ENCODE data around the gene RNF20. TPM values are rescaled to one million over a fixed set of nuclear protein-coding genes. Genes with fewer than 3 reads are reported as not detected.

Gene RNF20
- total RNA-seq, 1 donor from 2014 or later, result 22.3 TPM

DNA sequence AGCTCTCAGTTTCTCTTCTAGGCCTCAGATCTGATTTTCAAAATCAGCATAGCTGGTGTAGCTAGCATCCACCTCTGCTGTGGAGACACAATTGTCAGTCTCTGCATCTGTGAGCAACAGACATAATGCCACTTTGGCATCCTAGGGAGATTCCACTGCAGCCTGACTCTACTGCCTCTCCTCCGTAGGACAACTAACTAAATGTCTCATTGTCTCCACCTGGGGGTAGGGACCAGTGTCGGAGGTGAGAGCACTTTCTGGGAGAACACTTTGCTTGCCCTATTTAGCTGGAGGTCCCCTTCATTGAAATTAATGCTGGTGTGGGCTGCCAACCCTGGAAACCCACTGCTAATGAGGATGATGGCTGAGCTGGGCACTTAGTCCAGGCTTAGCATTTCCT is 59.7 kb downstream of the RNF20 start:
- TF ChIP-seq POLR2AphosphoS5 (IDR thresholded peaks at IDR 0.05; ENCODE audit: insufficient read depth in 1 of 2, low read depth in 1 of 2) (no peak), POLR2A (IDR thresholded peaks at IDR 0.05) (no peak)
- TF ChIP-seq, protein P1, sequence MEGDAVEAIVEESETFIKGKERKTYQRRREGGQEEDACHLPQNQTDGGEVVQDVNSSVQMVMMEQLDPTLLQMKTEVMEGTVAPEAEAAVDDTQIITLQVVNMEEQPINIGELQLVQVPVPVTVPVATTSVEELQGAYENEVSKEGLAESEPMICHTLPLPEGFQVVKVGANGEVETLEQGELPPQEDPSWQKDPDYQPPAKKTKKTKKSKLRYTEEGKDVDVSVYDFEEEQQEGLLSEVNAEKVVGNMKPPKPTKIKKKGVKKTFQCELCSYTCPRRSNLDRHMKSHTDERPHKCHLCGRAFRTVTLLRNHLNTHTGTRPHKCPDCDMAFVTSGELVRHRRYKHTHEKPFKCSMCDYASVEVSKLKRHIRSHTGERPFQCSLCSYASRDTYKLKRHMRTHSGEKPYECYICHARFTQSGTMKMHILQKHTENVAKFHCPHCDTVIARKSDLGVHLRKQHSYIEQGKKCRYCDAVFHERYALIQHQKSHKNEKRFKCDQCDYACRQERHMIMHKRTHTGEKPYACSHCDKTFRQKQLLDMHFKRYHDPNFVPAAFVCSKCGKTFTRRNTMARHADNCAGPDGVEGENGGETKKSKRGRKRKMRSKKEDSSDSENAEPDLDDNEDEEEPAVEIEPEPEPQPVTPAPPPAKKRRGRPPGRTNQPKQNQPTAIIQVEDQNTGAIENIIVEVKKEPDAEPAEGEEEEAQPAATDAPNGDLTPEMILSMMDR (IDR thresholded peaks at IDR 0.05), result no peak
- no peaks in the 10 kb centered on the region for H3K36me3 ChIP-seq
- no peak for DNase-seq (ENCODE audit: extremely low spot score in 2 of 2)
- no peak overlapping the region for H3K4me3 ChIP-seq
- H3K4me1 ChIP-seq, result no peaks in the 10 kb centered on the region
- intact Hi-C loops (cut with DNase I), result no loop called here
- no peaks in the 10 kb centered on the region for H3K27me3 ChIP-seq
- H3K9me3 ChIP-seq, result no peaks in the 10 kb centered on the region
- H3K27ac ChIP-seq, result no peak overlapping the region

GRCh38 chr9:101594796-101595195 is 61.1 kb downstream of the RNF20 start, which contains the start of gene PPP3R2:
PPP3R2 (minus strand) TSS chr9:101594969; CDS start chr9:101594921, 48 bp downstream.
- no peaks in the 10 kb centered on the region for H3K27me3 ChIP-seq
- no peak for DNase-seq (ENCODE audit: extremely low spot score in 2 of 2)
- TF ChIP-seq POLR2AphosphoS5 (IDR thresholded peaks at IDR 0.05; ENCODE audit: insufficient read depth in 1 of 2, low read depth in 1 of 2), result no peak
- TF ChIP-seq, protein P1 (IDR thresholded peaks at IDR 0.05), result no peak
- TF ChIP-seq POLR2A (IDR thresholded peaks at IDR 0.05), result no peak
- no peaks in the 10 kb centered on the region for H3K36me3 ChIP-seq
- intact Hi-C loops (cut with DNase I), result no loop called here
- no peak within 1 kb of the TSS for H3K27ac ChIP-seq
- no peaks in the 10 kb centered on the region for H3K4me1 ChIP-seq
- no peaks in the 10 kb centered on the region for H3K9me3 ChIP-seq
- no peak within 1 kb of the TSS for H3K4me3 ChIP-seq

- DNase-seq (ENCODE audit: extremely low spot score in 2 of 2), result no peak
Observed at GRCh38 chr9:101601904-101602765, 68.5 kb downstream of the RNF20 start.

DNA sequence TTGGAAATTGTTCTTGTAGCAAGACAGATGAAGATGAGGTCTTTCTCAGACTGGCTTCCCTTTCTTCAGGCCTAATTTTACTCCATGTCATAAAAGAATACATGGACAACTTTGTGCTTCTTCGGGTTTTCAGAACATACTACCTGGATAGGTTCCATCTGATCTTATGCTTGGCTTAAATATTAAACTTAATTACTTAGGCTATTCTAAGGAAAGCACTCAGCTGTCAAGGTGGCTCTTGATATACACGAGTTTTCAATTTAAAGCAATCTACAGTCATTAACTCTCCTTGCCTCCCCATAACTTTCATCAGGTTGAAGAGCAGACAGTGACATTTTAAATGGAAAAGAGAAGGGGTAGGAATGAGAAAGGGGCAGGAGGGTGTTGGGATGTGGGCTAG is 70.6 kb downstream of the RNF20 start:
- Histone ChIP-seq H3K27ac (no peak overlapping the region), H3K4me1 (no peaks in the 10 kb centered on the region)
- intact Hi-C loops (cut with DNase I), result no loop called here

More at GRCh38 chr9:101601904-101602765, 68.5 kb downstream of the RNF20 start:
- H3K27me3 ChIP-seq, result no peaks in the 10 kb centered on the region
- TF ChIP-seq POLR2AphosphoS5 (IDR thresholded peaks at IDR 0.05; ENCODE audit: insufficient read depth in 1 of 2, low read depth in 1 of 2), result no peak
- TF ChIP-seq, protein P1 (IDR thresholded peaks at IDR 0.05), result peak in 2 of 3 experiments; percentile 32 to 41
- H3K9me3 ChIP-seq, result no peaks in the 10 kb centered on the region
- intact Hi-C loops (cut with DNase I), result no loop called here
- no peak overlapping the region for H3K4me3 ChIP-seq
- H3K36me3 ChIP-seq, result no peaks in the 10 kb centered on the region
- no peak overlapping the region for H3K27ac ChIP-seq
- H3K4me1 ChIP-seq, result no peaks in the 10 kb centered on the region

More for the DNA sequence above, 70.6 kb downstream of the RNF20 start:
- TF ChIP-seq POLR2A (IDR thresholded peaks at IDR 0.05) (no peak), POLR2AphosphoS5 (IDR thresholded peaks at IDR 0.05; ENCODE audit: insufficient read depth in 1 of 2, low read depth in 1 of 2) (no peak)
- TF ChIP-seq, protein P1 (IDR thresholded peaks at IDR 0.05), result no peak
- Histone ChIP-seq H3K27me3 (no peaks in the 10 kb centered on the region), H3K4me3 (no peak overlapping the region), H3K9me3 (no peaks in the 10 kb centered on the region), H3K36me3 (no peaks in the 10 kb centered on the region)
- no peak for DNase-seq (ENCODE audit: extremely low spot score in 2 of 2)
